8988T (cell line): Measurements from ENCODE around the gene ARHGAP26.

ENCODE experiments used
- DNase-seq: peaks from one replicate; pipeline ENCODE4 v3.0.0; 2011

The ARHGAP26 gene

DNA sequence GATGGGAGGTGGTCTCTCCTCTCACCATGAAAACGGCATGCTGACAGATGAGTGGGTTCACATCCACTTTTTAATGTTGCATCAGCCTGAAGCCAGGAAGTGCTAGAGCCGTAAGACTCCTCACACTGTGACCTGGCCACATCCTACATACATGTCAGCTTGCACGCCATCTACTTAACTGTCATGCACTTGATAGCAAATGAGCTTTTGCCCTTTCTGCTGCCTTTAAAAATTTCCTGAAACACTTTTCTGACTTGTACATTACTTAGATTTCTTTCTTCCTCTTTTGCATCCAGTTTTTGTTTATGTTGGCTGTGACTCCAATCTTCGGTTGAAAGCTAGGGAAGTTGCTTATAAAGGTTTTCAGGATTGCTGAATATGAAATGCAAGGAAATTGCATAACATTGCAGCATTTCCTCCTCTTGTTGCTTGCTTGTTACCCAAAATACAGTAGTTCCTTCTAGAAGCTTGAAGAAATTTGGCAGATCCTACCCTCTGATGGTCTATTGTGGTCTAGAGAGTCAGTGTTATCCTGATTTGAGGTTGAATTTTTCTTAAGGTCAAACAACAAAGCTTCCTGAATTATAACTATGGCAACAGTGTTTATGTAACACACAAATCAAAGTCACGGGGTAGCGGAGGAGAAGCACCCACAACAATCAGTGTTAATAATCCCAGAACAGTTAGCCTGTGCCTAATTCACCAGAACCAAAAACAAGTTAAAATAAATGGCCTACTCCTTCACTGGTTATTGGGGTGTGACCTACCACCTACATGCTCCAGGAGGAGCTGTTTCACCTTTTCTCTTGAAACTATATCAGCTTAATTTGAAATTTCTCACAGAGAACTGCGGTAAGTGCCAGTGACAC is 232.5 kb downstream of the ARHGAP26 start:
- no peak for DNase-seq

DNA sequence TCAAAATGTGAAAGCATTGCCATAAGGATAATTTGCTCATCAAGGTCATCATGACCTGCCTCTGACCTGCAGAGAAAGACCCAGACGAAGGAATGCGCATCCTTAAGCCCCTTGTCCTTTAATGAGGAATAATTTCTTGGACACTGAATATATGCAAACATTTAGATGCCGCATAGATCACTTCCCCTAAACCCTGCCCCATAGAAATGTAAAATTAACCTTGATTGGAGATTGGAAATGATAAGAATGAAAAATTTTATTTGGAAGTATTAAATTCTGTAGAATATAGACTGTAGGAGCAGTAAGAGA is 233.1 kb downstream of the ARHGAP26 start:
- DNase-seq: no peak

DNA sequence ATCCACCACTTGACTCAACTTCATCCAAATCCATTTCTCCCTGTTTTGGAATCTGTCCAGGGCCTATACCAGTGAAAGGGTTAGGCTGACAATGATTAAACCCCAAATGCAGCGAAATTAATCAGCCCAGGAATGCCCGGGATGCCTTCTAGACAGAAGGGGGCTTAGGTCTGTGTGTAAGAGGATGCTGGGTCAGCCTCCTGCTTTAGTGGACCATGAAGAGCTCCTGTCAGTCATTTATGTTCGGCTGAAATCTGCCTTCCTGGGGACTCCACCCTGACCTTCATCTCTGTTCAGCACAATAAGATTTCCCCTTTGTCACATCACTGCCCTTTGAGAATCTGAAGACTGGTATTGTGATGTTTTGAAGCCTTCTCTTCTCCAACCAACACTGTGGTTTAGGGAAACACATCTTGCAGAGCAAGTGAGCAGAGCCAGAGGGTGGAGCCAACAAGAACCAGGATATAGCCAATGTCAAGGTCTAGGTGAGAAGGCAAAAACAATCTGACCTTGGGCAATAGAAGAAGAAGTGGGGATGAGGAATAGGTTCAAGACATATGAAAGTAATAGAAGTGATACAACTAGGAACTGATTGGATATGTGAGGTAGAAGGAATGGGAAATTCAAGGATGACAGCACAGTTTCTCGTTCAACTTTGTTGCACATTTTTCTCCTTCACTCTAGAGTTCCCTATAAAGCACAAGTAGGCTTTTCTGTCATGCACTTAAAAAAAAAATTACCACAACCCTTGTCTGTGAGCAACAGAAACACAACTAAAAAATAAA is 234.4 kb downstream of the ARHGAP26 start:
- DNase-seq: no peak

DNA sequence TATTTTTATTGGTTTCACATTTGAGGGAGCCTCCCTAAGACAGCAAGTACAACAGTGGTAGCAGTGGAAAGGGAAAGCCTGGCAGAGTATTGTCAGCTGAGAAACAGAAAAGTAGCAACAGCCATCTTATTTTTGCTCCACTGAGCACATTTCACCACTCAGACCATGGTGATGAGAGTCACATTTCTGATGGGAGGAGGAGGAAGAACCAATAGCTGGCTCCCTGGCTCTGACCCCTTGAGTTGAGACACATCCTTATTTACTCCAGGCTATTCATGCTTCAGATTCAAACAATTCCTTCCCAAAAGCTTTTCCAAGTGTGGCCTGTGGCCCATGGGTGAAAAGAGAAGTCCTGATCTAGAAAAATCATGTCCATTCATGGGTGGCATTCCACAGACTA is 236.3 kb downstream of the ARHGAP26 start:
- no peak for DNase-seq

DNA sequence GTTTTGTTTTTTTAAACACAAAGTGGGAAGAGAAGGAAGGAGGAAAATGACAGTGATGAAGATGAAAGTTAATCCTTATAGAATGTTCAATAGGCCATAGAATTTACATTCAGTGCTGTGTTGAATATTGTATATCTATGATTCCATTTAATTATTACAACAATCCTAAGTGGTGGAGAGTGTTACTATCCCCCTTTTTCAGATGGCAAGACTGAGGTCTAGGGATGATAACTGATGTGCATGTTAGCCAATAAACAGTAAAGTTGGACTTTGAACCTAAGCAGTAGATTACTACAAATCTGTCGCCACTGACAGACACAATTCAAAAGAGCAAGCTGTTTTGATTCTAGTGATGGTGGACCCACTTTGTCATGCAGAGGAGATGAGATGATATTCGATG is 237.9 kb downstream of the ARHGAP26 start:
- no peak for DNase-seq

DNA sequence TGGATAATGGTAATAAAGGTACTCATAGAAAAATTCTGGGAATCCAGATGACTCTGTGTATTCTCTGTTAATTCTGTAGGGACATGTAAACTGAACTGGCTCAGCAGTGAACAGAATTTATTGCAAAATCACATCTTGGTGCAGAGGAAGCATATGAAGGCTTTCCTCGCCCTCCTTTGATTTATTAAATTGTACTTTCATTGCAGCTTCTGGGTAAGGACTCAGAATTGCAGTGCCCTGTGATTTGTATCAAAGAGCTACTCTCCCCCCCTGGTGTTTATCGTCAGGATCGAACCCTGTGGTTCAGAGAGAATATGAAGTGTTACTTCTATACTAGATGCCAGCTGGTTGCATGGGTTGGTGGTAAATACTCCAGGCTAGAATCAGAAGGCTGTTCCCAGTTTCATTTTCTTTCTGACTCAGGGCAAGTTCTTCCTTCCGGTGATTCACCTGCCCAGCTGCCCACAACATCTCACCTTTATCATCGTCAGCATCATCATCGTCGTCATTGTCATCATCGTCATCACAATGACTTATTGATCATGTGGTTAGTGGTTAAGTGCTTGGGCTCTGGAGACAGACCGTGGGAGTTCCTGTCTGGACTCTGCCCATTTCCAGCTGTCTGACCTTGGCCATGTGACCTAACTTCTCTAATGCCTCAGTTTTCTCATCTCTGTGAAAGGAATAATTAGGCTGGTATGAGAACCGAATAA is 238.8 kb downstream of the ARHGAP26 start:
- DNase-seq: no peak

DNA sequence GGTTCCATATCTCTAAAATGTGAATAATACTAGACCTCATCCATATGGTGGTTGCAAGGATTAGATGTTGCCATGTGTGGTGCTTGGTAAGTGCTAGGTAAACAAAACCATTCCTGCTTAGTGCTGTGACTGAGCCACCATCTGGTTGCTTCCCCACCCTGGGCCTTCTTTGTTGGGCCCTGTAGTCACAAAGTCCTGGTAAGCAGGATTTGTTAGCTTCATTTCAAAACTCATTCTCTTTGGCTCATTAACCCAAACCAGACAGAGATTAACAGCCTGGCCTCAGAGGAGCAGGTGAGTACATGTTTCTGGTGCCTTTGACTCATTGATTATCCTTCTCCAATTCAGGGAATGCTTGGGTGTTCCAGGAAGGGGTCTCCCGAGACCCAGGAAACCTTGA is 240.2 kb downstream of the ARHGAP26 start:
- DNase-seq: no peak

DNA sequence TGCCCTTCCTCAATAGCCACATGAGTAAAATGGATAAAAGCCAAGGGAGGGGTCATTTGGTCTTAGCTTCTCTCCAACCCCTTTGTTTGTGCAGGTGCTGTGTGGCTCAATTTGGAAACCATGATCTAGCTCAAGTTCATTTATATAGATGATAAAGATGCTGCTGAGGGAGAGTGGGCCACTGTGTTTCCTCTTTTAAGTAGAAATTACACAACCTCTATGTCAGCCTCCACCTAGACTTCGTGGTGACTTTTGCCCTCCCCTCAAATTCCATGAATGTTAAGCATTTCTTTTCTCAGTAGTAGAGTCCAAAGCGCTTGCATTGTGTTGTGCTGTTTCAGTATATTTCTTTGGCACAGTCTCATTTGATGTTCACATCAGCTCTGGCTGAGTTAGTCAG is 241.4 kb downstream of the ARHGAP26 start:
- DNase-seq: no peak

DNA sequence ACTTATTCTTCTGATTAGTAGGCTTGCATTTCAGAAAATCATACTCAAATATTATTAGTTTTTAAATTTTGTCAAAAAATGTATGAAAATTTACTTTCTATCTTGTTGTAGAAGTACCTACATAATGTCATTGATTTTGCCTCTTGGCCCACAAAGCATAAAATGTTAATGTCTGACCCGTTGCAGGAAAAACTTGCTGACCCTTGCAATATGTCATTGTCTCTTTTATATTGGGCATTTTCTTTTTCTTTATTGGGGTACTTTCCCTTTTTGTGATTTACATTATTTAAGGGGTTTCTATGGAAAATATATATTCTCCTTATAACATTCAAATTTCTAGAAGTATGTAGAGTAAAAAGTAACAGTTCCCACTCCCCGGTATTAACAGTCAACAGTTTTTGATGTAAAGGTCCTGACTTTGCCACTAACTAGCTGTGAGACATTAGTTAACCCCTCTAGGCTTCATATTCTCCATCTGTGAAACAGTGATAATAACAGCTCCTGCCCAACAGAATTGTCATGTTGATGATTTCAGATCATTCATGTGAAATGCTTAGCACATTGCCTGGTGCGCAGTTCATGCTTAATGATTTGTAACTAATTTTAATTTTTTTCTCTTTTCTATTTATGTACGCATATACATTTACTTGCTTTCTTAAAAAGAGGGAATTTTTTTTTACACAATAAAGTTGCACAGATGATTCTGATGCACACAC is 243.2 kb downstream of the ARHGAP26 start:
- DNase-seq: no peak

DNA sequence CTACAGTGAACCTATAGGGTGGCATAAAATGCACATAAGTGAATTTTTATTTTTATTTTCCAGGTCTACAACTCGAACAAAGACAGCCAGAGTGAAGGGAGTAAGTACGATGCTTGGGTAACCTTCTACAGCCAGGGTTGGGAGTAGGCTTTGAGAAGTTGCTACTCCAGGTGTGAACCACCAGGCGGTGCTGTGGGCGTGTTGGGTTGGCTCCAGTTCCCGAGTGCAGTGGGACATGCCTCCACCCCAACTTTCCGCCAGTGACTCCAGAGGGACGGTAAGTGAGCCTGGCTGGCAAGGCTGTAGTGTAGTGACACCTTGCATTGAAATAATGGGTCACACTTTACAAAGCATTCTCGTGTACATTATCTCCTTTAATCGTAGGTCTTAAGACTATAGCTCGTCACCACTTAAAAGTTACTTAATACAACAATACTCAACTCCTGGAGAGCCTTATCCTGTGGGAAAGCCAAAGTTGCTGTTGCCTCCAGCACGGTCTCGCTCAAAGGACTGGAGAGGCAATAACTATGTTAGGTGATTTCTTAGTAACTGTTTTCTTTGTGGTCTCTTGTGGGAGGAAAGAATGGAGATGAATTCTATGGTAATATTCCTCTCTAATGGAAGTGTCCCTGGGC is 244.0 kb downstream of the ARHGAP26 start:
- DNase-seq: peak; percentile 15

DNA sequence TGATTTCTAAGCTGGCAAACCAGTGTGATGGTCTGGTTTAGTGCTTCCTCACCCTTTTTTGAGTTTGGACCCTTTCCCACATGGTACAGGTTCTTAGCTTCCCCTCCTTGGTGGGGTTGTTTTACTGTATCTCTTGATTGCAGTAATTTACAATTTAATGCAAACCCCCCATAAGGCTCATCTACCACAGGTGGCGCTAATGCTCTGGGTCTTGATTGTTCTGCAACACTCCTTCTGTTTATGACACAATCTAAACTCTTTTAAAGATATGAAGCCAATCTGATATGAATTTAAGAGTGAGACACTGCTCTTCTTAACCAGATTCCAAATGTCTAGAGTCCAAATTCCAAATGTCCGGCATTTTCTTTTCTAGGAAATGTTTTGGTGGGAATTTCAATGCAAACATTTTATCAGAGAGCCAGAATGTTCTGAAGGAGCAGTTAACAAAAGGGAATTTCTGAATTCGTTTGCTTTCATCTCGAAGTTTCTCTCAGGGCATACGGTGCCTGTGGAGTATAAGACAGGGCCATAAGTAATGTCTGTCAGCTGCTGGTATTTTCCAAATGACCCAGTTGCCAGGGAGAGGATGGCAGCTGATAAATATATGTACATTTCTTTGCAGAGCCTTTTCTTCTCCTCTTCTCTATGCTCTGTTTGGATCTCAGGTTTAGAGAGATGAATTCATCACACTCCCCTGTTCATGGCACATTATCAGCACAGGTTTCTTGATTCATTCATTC is 246.8 kb downstream of the ARHGAP26 start:
- DNase-seq: no peak

DNA sequence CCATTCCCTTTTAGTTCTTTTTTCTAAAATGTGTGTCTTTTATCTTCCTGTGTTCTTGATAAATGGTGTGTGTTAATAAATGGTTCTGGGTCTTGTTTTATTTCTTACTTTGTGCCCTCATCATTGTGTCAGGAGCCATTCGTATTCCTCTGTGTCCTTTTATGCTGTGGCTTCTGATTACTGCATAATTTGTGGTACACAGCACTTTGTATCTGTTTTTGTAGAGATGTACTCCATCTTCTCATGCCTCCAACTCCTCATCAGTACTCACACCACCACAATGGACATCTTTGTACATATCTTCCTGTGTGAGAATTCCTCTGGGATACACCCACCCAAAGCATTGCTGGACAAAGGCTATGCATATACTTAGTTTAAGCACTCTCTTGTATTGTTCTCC is 247.4 kb downstream of the ARHGAP26 start:
- no peak for DNase-seq

DNA sequence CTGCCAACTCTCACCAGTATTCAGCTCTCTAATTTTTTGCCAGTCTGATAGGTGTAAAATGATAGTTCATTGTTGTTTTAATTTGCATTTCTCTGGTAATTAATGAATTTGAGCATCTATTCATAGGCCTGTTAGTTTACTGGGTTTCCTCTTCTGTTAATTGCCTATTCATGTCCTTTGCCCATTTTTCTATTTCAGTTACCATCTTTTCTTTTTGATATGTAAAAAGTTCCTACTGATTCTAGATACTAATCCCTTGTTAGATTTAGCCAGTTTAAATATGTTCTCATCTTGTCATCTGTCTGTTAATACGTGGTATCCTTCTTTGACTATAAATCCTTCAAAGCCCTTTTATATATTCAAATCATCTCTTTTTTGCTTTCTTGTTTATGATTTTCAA is 247.8 kb downstream of the ARHGAP26 start:
- no peak for DNase-seq

DNA sequence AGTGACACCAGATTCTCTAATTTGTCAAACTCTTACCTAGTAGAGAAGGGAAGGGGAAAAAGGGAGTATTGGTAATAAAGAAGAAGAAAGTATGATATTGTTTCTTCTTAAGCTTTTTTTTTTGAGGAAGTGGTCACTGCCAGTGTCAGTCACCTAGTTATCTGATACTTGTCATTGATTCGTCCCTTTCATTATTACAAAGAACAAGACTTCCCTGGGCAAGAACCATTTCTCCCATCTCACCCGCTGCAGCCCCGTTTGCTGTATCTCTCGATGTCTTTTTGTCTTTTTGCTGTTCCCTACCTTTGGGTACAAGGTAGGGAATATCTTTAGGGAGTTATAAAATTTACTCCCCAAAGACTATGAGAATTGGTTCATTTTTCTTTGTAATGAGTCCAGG is 249.0 kb downstream of the ARHGAP26 start:
- no peak for DNase-seq

DNA sequence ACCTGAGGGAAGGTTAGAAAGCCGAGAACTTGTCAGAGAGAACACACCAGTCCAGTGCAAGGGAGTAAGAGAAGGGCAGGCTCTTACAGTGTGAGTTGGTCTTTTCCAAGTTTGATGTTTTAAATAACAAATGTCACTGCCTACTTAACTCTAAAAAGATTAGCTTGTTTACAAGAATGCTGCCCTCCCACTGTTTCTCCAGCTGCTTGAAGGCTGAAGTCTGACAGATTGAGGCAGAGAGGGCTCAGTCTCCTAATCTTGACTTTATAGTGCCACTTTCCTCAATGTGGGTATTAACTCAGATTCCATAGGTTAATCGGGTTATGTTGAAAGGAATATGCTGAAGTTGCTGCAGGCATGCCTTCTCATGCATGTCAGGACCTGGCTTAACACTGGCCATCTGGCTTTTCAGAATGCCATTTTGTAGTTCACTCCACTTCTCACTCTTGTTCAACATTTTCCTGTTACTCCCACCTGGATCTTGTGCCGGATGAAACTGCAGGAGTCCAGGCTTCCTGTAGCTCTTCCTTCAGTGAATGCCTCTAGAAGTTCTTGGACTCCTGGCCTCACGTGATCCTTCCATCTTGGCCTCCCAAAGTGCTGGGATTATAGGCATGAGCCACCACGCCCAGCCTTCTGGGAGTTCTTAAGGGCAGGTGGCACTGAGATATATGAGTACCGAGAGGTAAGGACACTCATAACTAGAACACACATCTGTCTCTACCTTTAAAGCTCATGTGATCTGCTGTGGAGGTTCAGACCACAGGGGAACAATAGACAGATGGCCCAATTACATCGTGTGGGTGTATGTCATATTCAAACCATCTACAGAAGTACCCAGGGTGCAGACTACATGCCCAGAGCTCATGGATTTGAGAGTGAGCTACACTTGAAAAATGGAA is 249.7 kb downstream of the ARHGAP26 start:
- DNase-seq: no peak

DNA sequence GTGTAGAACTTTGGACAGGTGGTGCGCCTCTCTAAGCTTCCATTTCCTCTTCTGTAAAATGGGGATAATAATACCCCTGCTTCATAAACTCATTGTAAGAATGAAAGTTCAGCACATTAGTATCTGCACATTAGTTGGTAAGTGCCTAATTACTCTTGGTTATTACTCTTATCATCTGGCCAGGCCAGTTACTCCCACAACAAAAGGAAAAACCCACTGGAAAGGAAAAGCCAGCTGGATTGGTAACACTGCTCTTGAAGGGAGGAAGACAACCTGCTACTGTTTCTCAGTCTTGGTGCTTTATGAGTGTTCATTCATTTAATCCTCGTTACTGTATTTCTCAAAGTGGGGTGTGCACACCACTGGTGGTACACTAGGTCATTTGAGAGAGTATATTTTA is 251.4 kb downstream of the ARHGAP26 start:
- no peak for DNase-seq

DNA sequence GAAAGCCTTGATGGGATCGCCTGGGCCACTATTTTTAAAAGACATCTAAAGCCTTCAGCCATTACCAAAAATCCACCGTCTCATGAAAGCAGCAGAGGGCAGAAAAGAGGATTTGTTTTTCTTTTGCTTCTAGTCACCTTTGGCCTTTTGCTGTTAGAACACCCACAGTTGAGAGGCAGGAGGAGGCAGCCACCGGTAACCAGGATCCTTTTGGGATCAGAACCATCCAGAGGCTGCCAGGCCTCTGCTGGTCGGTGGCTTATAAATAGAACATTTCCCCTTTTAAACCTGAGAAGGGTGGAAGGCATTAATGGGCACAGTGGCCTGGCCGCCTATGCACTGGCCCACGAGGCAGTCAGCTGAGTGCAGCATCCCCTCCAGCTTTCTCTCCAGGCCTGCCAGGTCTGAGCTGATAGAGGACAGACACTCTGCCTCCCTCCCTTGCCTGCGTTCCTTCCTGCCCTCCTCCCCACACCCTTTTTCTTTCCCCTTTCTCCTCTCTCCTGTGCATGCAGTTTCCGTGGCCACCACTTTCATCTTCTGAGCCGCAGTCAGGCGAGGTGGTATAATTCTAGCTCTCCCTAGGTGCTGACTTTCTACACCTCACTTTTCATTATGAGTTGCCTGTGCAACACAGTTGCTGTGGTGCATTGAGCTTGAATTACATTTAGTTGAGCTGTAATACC is 253.4 kb downstream of the ARHGAP26 start:
- DNase-seq: no peak

DNA sequence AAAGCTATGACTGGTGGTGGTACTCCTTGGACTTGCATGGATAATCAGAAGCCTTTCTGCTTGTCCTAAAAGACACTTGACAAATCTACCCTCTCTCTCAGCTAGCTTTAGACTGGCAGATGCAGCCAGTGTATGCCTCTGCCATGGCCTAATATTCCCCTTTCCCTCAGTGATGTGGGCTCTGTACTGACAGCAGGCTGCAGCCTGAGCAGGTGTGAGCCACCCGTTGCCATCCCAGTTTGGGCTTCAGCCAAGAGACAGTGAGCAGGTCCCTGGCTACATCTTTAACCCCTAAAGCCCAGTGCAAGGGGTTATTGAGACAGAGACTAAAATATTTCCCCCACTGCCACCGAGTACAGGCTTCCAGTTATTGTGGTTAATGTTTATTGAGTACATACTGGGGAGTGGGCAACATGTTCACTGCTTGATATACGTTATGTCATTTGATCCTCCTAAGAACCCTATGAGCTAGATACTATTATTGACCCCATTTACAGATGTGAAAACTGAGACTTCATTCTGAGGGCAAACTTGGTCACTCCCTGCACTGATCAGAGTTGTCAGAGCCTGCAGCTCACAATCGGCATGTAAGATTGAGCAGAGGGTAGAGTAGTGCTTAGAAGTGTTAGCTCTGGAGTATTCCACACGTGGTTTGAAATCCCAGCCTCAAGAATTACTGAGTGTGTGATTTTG is 254.2 kb downstream of the ARHGAP26 start:
- DNase-seq: no peak

DNA sequence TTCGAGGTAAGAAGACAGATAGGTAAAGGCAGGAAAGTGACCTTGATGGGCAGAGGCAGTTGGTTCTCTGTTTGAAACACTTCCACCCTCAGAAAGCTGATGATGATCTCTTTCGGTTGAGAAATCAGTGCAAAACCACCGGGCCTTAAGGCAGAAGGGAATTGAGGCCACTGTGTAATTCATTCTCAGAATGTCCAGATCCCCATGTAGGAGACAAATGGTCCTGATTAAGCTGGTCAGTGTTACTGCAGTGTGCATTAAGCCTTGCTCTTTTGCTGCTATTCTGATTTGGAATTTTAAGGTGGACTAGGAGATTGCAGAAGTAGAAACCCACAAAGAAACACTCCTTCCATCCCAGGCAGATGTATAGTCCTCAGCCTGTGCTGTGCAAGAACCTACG is 255.2 kb downstream of the ARHGAP26 start:
- DNase-seq: no peak

DNA sequence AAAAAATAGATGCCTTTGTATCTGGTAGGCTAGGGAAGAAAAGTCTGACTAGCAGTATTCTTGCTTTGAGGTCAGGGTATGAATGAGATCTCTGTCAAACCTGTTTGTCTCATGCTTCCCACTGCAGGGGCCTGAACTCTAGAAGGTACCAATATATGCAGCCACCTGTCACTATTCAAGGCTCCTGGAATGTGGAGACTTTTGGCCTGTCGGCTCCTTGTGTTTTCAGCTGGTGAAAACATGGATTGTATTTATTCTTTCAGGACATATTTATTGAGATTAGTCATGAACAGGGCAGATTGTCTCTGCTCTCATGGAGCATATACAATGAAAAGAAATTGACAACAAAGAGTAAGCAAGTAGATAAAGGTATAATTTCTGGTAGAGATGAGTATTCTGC is 255.8 kb downstream of the ARHGAP26 start:
- DNase-seq: no peak
